ENCODE results near the gene IFNGR1.
A peak's percentile ranks its signal among the peaks of the same experiment; 100 is the strongest.

IFNGR1 gene

DNA sequence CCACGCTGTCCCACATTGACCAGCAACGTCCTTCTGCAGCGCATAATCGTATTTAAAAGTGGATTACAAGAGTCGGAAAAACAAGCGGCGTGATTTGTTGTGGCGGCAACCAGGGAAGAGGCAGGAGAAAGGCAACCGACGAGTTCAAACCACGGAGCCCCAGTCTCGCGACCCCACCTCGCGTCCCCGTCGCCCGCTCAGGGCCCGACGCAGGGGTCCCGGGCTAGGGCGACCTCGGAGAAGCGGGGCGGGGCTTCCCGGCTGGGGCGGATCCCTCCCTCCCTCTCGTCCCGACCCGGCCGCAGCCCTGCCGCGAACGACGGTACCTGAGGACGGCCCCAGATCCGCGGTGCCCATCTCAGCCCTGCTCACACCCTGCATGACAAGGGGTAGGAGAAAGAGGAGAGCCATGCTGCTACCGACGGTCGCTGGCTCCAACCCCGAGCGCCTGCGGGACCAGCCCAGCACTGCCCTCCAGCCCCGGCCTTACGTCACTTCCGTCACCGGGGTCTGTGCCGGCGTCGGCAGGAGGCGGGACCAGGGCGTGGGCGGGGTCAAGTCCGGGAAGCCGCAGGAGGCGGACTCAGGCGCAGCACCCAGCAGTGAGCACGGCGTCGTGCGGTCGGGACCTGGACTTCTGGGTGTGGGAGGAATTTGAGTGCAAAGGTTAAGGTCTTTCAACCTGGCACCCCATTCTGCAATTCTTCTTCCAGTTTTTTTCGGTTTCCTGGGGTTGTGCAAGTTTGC, at the start of gene IFNGR1:
TSS of gene IFNGR1 (minus strand) at position 469 of the 747 bp plus-strand sequence. CDS start at position 411, 58 bp downstream.
- TF ChIP-seq, protein P1, sequence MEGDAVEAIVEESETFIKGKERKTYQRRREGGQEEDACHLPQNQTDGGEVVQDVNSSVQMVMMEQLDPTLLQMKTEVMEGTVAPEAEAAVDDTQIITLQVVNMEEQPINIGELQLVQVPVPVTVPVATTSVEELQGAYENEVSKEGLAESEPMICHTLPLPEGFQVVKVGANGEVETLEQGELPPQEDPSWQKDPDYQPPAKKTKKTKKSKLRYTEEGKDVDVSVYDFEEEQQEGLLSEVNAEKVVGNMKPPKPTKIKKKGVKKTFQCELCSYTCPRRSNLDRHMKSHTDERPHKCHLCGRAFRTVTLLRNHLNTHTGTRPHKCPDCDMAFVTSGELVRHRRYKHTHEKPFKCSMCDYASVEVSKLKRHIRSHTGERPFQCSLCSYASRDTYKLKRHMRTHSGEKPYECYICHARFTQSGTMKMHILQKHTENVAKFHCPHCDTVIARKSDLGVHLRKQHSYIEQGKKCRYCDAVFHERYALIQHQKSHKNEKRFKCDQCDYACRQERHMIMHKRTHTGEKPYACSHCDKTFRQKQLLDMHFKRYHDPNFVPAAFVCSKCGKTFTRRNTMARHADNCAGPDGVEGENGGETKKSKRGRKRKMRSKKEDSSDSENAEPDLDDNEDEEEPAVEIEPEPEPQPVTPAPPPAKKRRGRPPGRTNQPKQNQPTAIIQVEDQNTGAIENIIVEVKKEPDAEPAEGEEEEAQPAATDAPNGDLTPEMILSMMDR (IDR thresholded peaks at IDR 0.05), result no peak
- TF ChIP-seq ZFX (IDR thresholded peaks at IDR 0.05; ENCODE audit: borderline replicate concordance), result no peak
- peak within 1 kb of the TSS; percentile 83 for H3K27ac ChIP-seq

DNA sequence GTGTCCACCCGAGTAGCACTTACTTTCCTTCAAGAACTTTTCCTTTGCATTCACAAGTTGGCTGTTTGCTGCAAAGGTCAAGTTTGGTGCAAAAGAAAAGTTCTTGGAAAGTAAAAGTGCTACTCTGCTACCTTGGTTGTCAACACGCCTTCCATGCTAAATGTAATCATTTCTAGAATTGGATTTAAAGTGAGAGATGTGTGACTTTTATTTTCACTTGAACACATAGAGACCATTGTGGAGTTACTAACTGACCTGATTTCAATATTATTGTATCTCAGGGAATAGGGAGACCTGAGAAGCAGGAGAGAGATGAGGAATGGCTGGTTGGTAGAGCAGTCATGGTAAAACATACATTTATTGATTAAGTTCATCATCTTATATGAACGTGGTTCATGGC, 49.7 kb upstream of the IFNGR1 start:
- no peak overlapping the region for H3K27ac ChIP-seq
- no peak for TF ChIP-seq ZFX (IDR thresholded peaks at IDR 0.05; ENCODE audit: borderline replicate concordance)
- TF ChIP-seq, protein P1 (IDR thresholded peaks at IDR 0.05), result no peak

DNA sequence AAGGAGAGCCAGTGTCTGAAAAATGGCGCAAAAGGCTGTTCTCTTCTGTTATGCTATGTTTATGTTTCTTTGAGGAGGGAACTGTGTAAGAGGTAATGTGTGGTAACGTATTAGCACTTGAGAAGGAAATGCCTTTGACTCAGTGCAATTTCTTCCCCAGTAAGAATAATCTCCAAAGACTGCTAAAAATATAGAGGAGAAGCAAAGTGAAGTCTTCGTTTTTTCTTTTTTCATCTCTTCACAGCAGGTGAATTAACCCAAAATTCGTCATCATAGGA, 47.1 kb upstream of the IFNGR1 start:
- H3K27ac ChIP-seq, result no peak overlapping the region
- TF ChIP-seq, protein P1 (IDR thresholded peaks at IDR 0.05), result no peak
- no peak for TF ChIP-seq ZFX (IDR thresholded peaks at IDR 0.05; ENCODE audit: borderline replicate concordance)

DNA sequence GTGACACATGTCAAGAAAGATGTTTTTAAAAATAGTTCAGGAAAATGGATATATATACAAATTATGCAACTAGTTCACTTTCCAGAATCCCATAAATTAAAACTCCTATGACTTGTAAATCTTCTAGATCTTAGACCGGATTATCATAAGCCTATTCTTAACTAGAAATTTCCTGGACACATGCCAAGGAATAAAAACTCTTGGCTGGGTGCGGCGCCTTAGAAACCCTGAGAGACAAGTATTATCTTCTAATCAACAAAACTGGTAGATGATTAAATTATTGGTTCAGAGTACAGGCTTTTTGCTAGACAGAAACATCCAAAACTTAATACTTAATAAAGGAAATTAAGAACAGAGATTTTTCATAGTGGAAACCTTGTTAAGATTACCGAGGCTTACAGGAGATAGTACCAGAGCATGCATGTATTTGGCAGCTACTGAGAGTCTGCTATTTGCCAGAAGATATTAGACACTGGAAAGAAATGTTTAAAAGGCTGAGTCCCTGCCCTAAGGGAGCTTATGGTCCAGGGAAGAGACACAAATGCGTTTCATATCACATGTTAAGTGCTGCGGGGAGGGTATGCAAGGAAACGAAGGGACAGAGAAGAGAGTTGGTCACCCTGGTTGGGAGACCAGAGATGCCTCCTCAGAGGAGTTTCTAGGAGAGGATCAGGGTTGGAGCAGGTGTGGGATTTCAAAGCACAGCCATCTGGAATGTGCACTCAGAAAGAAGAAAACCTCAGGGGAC, 46.5 kb upstream of the IFNGR1 start:
- TF ChIP-seq ZFX (IDR thresholded peaks at IDR 0.05; ENCODE audit: borderline replicate concordance), result no peak
- TF ChIP-seq, protein P1 (IDR thresholded peaks at IDR 0.05), result no peak
- H3K27ac ChIP-seq, result no peak overlapping the region

DNA sequence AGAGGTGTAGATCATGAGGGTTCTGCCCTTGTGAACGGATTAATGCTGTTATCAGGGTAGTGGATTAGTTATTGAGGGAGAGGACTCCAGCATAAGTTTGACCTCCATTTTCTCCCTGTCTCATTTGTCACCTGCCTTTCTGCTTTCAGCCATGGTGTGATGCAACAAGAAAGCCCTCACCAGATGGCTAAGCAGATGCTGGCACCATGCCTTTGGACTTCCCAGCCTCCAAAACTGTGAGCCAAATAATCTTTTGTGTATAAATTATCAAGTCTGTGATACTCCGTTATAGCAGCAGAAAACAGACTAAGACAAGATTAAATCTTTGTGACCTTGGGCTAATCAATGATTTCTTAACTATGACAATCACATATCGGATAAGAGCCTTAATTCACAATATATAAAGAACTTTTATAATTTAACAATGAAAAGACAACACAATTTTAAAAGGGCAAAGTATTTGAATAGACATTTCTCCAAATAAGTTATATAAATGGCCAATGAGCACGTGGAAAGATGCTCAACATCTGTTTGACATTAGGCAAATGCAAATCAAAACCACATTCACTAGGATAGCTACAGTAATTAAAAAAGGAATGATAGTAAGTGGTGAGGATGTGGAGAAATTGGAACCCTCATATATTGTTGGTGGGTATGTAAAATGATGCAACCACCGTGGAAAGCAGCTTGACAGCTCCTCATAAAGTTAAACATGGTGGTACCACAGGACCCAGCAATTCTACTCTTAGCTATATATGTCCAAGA, 45.3 kb upstream of the IFNGR1 start:
- no peak for TF ChIP-seq ZFX (IDR thresholded peaks at IDR 0.05; ENCODE audit: borderline replicate concordance)
- TF ChIP-seq, protein P1 (IDR thresholded peaks at IDR 0.05), result no peak
- H3K27ac ChIP-seq, result no peak overlapping the region

DNA sequence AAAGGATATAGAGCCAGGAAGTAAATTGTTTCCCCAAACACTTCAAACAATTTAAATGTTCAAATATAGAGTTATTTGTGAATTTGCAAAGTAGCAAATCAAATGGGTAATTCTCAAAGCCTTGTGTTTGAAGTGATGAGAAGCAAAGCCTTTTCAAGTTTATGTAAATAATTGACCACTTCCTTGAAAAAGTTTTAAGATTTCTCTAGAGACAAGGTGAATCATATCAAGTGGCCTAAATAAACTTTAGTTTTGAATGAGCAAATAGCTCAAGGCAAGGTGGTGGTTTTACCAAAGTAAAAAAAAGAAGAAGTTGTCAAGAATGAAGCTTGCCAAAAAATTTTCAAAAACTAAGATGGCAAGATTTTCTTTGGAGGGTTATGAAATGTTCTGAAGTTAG, 42.6 kb upstream of the IFNGR1 start:
- TF ChIP-seq, protein P1 (IDR thresholded peaks at IDR 0.05), result no peak
- no peak for TF ChIP-seq ZFX (IDR thresholded peaks at IDR 0.05; ENCODE audit: borderline replicate concordance)
- H3K27ac ChIP-seq, result peak overlapping the region; percentile 59
